OCI-LY1 (cell line): ENCODE results near the gene ACAP3.

Experiments
- H2AFZ ChIP-seq: fragments of 200-600 bp; sonication (generic), shearing (Covaris generic); 2 replicates; pipeline ENCODE4 v1.6.0; 2014; ENCODE audit warnings: antibody characterized with exemption, mild to moderate bottlenecking, low read length
- H3F3A ChIP-seq: fragments of 200-600 bp; sonication (generic), shearing (Covaris generic); 2 replicates; pipeline ENCODE4 v1.6.0; 2014; ENCODE audit warnings: mild to moderate bottlenecking, antibody characterized with exemption, low read length, moderate library complexity; ENCODE audit not compliant: insufficient read depth
- H3K27ac ChIP-seq: fragments of 200-600 bp; sonication (generic); 2 replicates; pipeline ENCODE4 v1.5.1; 2014; ENCODE audit warnings: low read length, mixed run types, mild to moderate bottlenecking, low read depth; ENCODE audit not compliant: poor library complexity, severe bottlenecking
- H3K27me3 ChIP-seq: fragments of 200-600 bp; sonication (generic); 2 replicates; pipeline ENCODE4 v1.6.0; 2014; ENCODE audit warnings: antibody characterized with exemption, mild to moderate bottlenecking, low read length, moderate library complexity; ENCODE audit not compliant: insufficient read depth
- H3K36me3 ChIP-seq: fragments of 200-600 bp; sonication (generic); 2 replicates; pipeline ENCODE4 v1.6.1; 2014; ENCODE audit warnings: mild to moderate bottlenecking, antibody characterized with exemption, low read length, moderate library complexity, mixed read lengths; ENCODE audit not compliant: insufficient read depth
- H3K4me1 ChIP-seq: fragments of 200-600 bp; sonication (generic); 2 replicates; pipeline ENCODE4 v1.5.1; 2014; ENCODE audit warnings: mild to moderate bottlenecking, low read length, moderate library complexity; ENCODE audit not compliant: insufficient read depth, severe bottlenecking
- H3K4me2 ChIP-seq: fragments of 200-600 bp; sonication (generic), shearing (Covaris generic); 2 replicates; pipeline ENCODE4 v1.6.1; 2014; ENCODE audit warnings: low read length
- H3K4me3 ChIP-seq: fragments of 200-600 bp; sonication (generic); 2 replicates; pipeline ENCODE4 v1.5.1; 2014; ENCODE audit warnings: low read length, low read depth, mild to moderate bottlenecking, mixed read lengths; ENCODE audit not compliant: poor library complexity, severe bottlenecking
- H3K79me2 ChIP-seq: fragments of 200-600 bp; shearing (Covaris generic); 2 replicates; pipeline ENCODE4 v1.6.1; 2016; ENCODE audit warnings: mixed run types, low read length, mixed read lengths; ENCODE audit not compliant: insufficient read depth
- H3K9ac ChIP-seq: fragments of 200-600 bp; sonication (generic), shearing (Covaris generic); 2 replicates; pipeline ENCODE4 v1.6.1; 2014; ENCODE audit warnings: mild to moderate bottlenecking, low read length, mixed read lengths
- H3K9me2 ChIP-seq: fragments of 200-600 bp; sonication (generic), shearing (Covaris generic); 2 replicates; pipeline ENCODE4 v1.6.1; 2014; ENCODE audit warnings: low read depth, mild to moderate bottlenecking, low read length, mixed read lengths
- H3K9me3 ChIP-seq: fragments of 200-600 bp; shearing (Covaris generic); 2 replicates; pipeline ENCODE4 v1.6.1; 2014; ENCODE audit warnings: low read length, mixed read lengths
- H4K20me1 ChIP-seq: fragments of 200-600 bp; sonication (generic), shearing (Covaris generic); 2 replicates; pipeline ENCODE4 v1.6.0; 2016; ENCODE audit warnings: mild to moderate bottlenecking, low read length; ENCODE audit not compliant: insufficient read depth
- EZH2 ChIP-seq: fragments of 200-600 bp; sonication (generic), shearing (Covaris generic); IDR thresholded peaks from 2 replicates; pipeline ENCODE4 v1.8.0; 2017; ENCODE audit warnings: borderline replicate concordance, mixed run types, mild to moderate bottlenecking, antibody characterized with exemption, low read length, moderate library complexity, mixed read lengths
- TF ChIP-seq, protein P1 (sequence below): fragments of 200-600 bp; sonication (generic), shearing (Covaris generic); IDR thresholded peaks from 2 replicates; pipeline ENCODE4 v1.5.1; 2017; ENCODE audit warnings: mild to moderate bottlenecking, antibody characterized with exemption, low read length, moderate library complexity, mixed read lengths

ACAP3 gene

GRCh38 chr1:1321477-1321876 lies 13.7 kb upstream of the ACAP3 start:
- no peaks in the 10 kb centered on the region for H3K9me3 ChIP-seq
- no peaks in the 10 kb centered on the region for H3K9me2 ChIP-seq
- no peak overlapping the region for H3K27ac ChIP-seq
- H3K36me3 ChIP-seq, result peaks cover 46% of the 10 kb centered on the region
- no peak overlapping the region for H2AFZ ChIP-seq
- no peak overlapping the region for H3K9ac ChIP-seq
- H3K79me2 ChIP-seq, result peaks cover 17% of the 10 kb centered on the region
- no peak for TF ChIP-seq EZH2
- TF ChIP-seq, protein P1, sequence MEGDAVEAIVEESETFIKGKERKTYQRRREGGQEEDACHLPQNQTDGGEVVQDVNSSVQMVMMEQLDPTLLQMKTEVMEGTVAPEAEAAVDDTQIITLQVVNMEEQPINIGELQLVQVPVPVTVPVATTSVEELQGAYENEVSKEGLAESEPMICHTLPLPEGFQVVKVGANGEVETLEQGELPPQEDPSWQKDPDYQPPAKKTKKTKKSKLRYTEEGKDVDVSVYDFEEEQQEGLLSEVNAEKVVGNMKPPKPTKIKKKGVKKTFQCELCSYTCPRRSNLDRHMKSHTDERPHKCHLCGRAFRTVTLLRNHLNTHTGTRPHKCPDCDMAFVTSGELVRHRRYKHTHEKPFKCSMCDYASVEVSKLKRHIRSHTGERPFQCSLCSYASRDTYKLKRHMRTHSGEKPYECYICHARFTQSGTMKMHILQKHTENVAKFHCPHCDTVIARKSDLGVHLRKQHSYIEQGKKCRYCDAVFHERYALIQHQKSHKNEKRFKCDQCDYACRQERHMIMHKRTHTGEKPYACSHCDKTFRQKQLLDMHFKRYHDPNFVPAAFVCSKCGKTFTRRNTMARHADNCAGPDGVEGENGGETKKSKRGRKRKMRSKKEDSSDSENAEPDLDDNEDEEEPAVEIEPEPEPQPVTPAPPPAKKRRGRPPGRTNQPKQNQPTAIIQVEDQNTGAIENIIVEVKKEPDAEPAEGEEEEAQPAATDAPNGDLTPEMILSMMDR, result no peak
- no peaks in the 10 kb centered on the region for H4K20me1 ChIP-seq
- H3K4me1 ChIP-seq, result peaks cover 24% of the 10 kb centered on the region
- no peaks in the 10 kb centered on the region for H3F3A ChIP-seq
- no peak overlapping the region for H3K4me3 ChIP-seq
- H3K27me3 ChIP-seq, result no peaks in the 10 kb centered on the region
- no peak overlapping the region for H3K4me2 ChIP-seq

GRCh38 chr1:1320666-1321448 lies 13.1 kb upstream of the ACAP3 start:
- no peak overlapping the region for H3K4me2 ChIP-seq
- no peaks in the 10 kb centered on the region for H3K27me3 ChIP-seq
- no peaks in the 10 kb centered on the region for H4K20me1 ChIP-seq
- H2AFZ ChIP-seq, result no peak overlapping the region
- no peak overlapping the region for H3K9ac ChIP-seq
- peaks cover 17% of the 10 kb centered on the region for H3K79me2 ChIP-seq
- peaks cover 21% of the 10 kb centered on the region for H3K4me1 ChIP-seq
- TF ChIP-seq, protein P1, result no peak
- TF ChIP-seq EZH2, result no peak
- H3K4me3 ChIP-seq, result no peak overlapping the region
- H3K27ac ChIP-seq, result no peak overlapping the region
- H3K9me3 ChIP-seq, result no peaks in the 10 kb centered on the region
- H3K36me3 ChIP-seq, result peaks cover 52% of the 10 kb centered on the region
- H3K9me2 ChIP-seq, result no peaks in the 10 kb centered on the region
- no peaks in the 10 kb centered on the region for H3F3A ChIP-seq

DNA sequence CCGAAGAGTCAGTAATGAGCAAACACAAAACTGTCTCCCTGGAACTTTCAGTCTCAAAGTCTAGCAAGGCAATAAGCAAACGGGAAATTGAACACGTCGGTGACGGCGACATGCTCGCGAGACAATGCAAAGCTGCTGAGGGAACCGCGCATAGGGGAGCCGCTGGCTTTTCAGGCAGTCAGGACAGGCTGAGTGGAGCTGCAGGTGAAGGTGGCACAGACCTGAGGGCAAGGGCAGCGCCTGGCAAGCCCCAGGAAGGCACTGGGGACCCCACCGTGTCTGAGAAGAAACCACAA lies 11.9 kb upstream of the ACAP3 start:
- Histone ChIP-seq H3K9ac (no peak overlapping the region), H3K4me2 (no peak overlapping the region), H3K4me3 (no peak overlapping the region), H3K27me3 (no peaks in the 10 kb centered on the region), H3F3A (no peaks in the 10 kb centered on the region), H3K4me1 (peaks cover 15% of the 10 kb centered on the region), H3K9me3 (no peaks in the 10 kb centered on the region), H3K79me2 (peaks cover 17% of the 10 kb centered on the region), H3K36me3 (peaks cover 61% of the 10 kb centered on the region), H3K9me2 (no peaks in the 10 kb centered on the region), H4K20me1 (no peaks in the 10 kb centered on the region), H3K27ac (no peak overlapping the region), H2AFZ (no peak overlapping the region)
- TF ChIP-seq EZH2, result no peak
- TF ChIP-seq, protein P1, result no peak
